K562 (cell line): ENCODE data around the gene CPT1B. TPM values are rescaled to one million over a fixed set of nuclear protein-coding genes. Genes with fewer than 3 reads are reported as not detected.

Source experiments
- ATAC-seq: fragments of 200-7000 bp; cut with Tn5 transposase; 3 replicates; pipeline ENCODE4 v1.9.1; 2020; ENCODE audit warnings: moderate library complexity
- BruUV-seq: library from RNA; stranded (reverse); fragments of 400-500 nt; replicated peaks from 2 replicates; lab custom pipeline; 2021; lab: Mats Ljungman, UMichigan
- CTCF ChIA-PET: fragments of 300-600 bp; formaldehyde crosslinking; extraction: SDS; loops from one replicate; lab custom pipeline; 2021; ENCODE audit warnings: low intra/inter-chr PET ratio; lab: Yijun Ruan, JAX
- POLR2A ChIA-PET: fragments of 300-600, 350-650 bp; sonication (Branson Sonifier 250); formaldehyde crosslinking; extraction: SDS; loops from one replicate; lab custom pipeline; 2021; ENCODE audit warnings: antibody characterized with exemption, inconsistent platforms; lab: Yijun Ruan, JAX
- DNase-seq, 4 experiments: peaks; one replicate each; pipeline versions ENCODE4 v3.0.0 to v3.0.0-alpha.2; 2011 to 2018; ENCODE audit warnings: low spot score in 3 of 4, mixed read lengths in 3 of 4; ENCODE audit errors: extremely low read depth in 1 of 4
- FAIRE-seq: peaks from 2 replicates; lab custom pipeline; 2011; peaks lifted over from hg19 to GRCh38; lab: Jason Lieb, UNC
- H2AFZ ChIP-seq: 2 replicates; pipeline ENCODE4 v1.6.0; 2011; ENCODE audit warnings: low read depth, low read length, control low read depth, inconsistent platforms
- H3K27ac ChIP-seq: fragments of 200-600 bp; 3 replicates; pipeline ENCODE4 v1.8.0; 2011; ENCODE audit warnings: low read depth, mild to moderate bottlenecking, control low read depth, inconsistent platforms, low read length, moderate library complexity, mixed read lengths; ENCODE audit errors: extremely low read depth
- H3K27me3 ChIP-seq, 2 experiments: fragments of 300-600 bp in 1 of 2; 2 replicates in 1 of 2; 3 replicates in 1 of 2; pipeline versions ENCODE4 v1.6.0 to v1.8.0; 2011; ENCODE audit warnings: inconsistent platforms in 2 of 2, low read length in 2 of 2, mild to moderate bottlenecking in 1 of 2, mixed read lengths in 1 of 2, moderate library complexity in 1 of 2; ENCODE audit not compliant: control insufficient read depth in 2 of 2, insufficient read depth in 2 of 2
- H3K36me3 ChIP-seq: fragments of 300-600 bp; 3 replicates; pipeline ENCODE4 v1.8.0; 2011; ENCODE audit warnings: mild to moderate bottlenecking, low read length, inconsistent platforms; ENCODE audit not compliant: control insufficient read depth, insufficient read depth
- H3K4me1 ChIP-seq, 2 experiments: fragments of 200-600 bp in 1 of 2; replicated peaks in 1 of 2; 2 replicates in 1 of 2; 3 replicates in 1 of 2; pipeline versions ENCODE4 v1.5.1 to v1.8.0; 2011; ENCODE audit warnings: inconsistent platforms in 2 of 2, low read length in 2 of 2, mild to moderate bottlenecking in 1 of 2, mixed read lengths in 1 of 2, moderate library complexity in 1 of 2; ENCODE audit not compliant: control insufficient read depth in 2 of 2, insufficient read depth in 2 of 2
- H3K4me2 ChIP-seq: 2 replicates; pipeline ENCODE4 v1.6.1; 2011; ENCODE audit warnings: low read length, control low read depth, inconsistent platforms, mixed read lengths; ENCODE audit not compliant: insufficient read depth
- H3K4me3 ChIP-seq: fragments of 200-600 bp; sonication (generic), shearing (Covaris generic); 2 replicates; pipeline ENCODE4 v1.5.1; 2016; ENCODE audit warnings: control low read depth, inconsistent platforms
- H3K79me2 ChIP-seq: fragments of 200-600 bp; 3 replicates; pipeline ENCODE4 v1.8.0; 2011; ENCODE audit warnings: low read length, inconsistent platforms; ENCODE audit not compliant: control insufficient read depth, insufficient read depth
- H3K9ac ChIP-seq, 2 experiments: 2 replicates each; pipeline versions ENCODE4 v1.6.0 to v1.6.1; 2011; ENCODE audit warnings: low read depth in 2 of 2, low read length in 2 of 2, control low read depth in 1 of 2, inconsistent platforms in 1 of 2, mild to moderate bottlenecking in 1 of 2, mixed read lengths in 1 of 2; ENCODE audit not compliant: insufficient read depth in 1 of 2
- H3K9me1 ChIP-seq: one replicate; pipeline ENCODE4 v1.6.0; 2011; ENCODE audit warnings: inconsistent platforms, mild to moderate bottlenecking, low read length, moderate library complexity; ENCODE audit not compliant: control insufficient read depth, insufficient read depth
- H3K9me3 ChIP-seq: replicated peaks from 2 replicates; pipeline ENCODE4 v1.5.1; 2011; ENCODE audit warnings: low read depth, low read length, inconsistent platforms; ENCODE audit not compliant: control insufficient read depth, insufficient read depth
- H4K20me1 ChIP-seq: replicated peaks from 2 replicates; pipeline ENCODE4 v1.6.1; 2011; ENCODE audit warnings: low read length, inconsistent platforms, mixed read lengths; ENCODE audit not compliant: control insufficient read depth, insufficient read depth
- CC2D1A ChIP-seq: fragments of 450-650 bp; IDR thresholded peaks from 2 replicates; pipeline ENCODE4 v1.6.1; 2017; ENCODE audit warnings: mild to moderate bottlenecking
- CHD1 ChIP-seq: fragments of 200-600 bp; sonication (generic); IDR thresholded peaks from one replicate; pipeline ENCODE4 v1.6.1; 2012; ENCODE audit warnings: mild to moderate bottlenecking, moderate library complexity, low read length, inconsistent platforms
- GATAD2B ChIP-seq: fragments of 450-650 bp; IDR thresholded peaks from 2 replicates; pipeline ENCODE4 v1.6.1; 2017; ENCODE audit warnings: mild to moderate bottlenecking, borderline replicate concordance
- MCM7 ChIP-seq, 2 experiments: fragments of 450-650 bp; IDR thresholded peaks; 2 replicates each; pipeline ENCODE4 v1.6.1; 2016 to 2018
- PHTF2 ChIP-seq: fragments of 250-450 bp; sonication (Bioruptor Pico); IDR thresholded peaks from 2 replicates; pipeline ENCODE4 v1.5.0; 2021; ENCODE audit warnings: mild to moderate bottlenecking
- SIRT6 ChIP-seq: IDR thresholded peaks from one replicate; pipeline ENCODE4 v1.6.1; 2012; ENCODE audit warnings: low read depth, mild to moderate bottlenecking, control low read depth, inconsistent platforms, low read length, moderate library complexity
- WGBS: fragments of 100-300 bp; shearing (Covaris generic); methylation state at CpG from one replicate; pipeline ENCODE4 v1.1.6; 2016; ENCODE audit warnings: low coverage, mixed read lengths; ENCODE audit not compliant: insufficient coverage; ENCODE audit errors: missing lambda C conversion rate; 5-methylcytosine and 5-hydroxymethylcytosine counted together
- in situ Hi-C: fragments of 300-500 bp; cut with MboI; formaldehyde crosslinking; loops from 4 replicates; pipeline ENCODE4 v1.15.0; 2018; ENCODE audit warnings: inconsistent platforms, mixed read lengths
- intact Hi-C: fragments of 100-400 bp; cut with micrococcal nuclease; formaldehyde crosslinking; loops from 2 replicates; pipeline ENCODE4 v1.14.2; 2022
- polyA plus RNA-seq, 8 experiments: library from polyadenylated mRNA; depleted of rRNA in 4 of 8; stranded (reverse) in 5 of 8; unstranded in 3 of 8; fragments of >200 nt; fragmentation: Nextera tagmentation in 2 of 8; fragmentation: Illumina TruSeq in 1 of 8; extraction: Ambion mirVana in 2 of 8; extraction: Trizol in 1 of 8; gene quantifications; 2 replicates each; pipeline versions ENCODE4 v1.2.1 to v1.2.3, GENCODE V29; 2011 to 2014; ENCODE audit warnings: inconsistent platforms in 1 of 8, missing spikeins in 1 of 8
- total RNA-seq, 7 experiments: library from RNA; depleted of rRNA in 6 of 7; stranded (reverse); fragments of >200 nt in 6 of 7; fragmentation: Illumina TruSeq in 2 of 7; extraction: Trizol in 2 of 7; gene quantifications; 2 replicates each; pipeline versions ENCODE4 v1.2.1 to v1.2.3, GENCODE V29; 2011 to 2021; ENCODE audit warnings: low replicate concordance in 1 of 7
- TF ChIP-seq, protein P1 (sequence below): sonication (generic); formaldehyde crosslinking; IDR thresholded peaks from 2 replicates; pipeline ENCODE4 v1.8.1; 2023; ENCODE audit warnings: missing genetic modification reagents, mild to moderate bottlenecking, borderline replicate concordance
- TF ChIP-seq, protein P2 (sequence below): fragments of 250-450 bp; sonication (Bioruptor Pico); IDR thresholded peaks from 2 replicates; pipeline ENCODE4 v1.8.0; 2021; ENCODE audit warnings: moderate library complexity, mild to moderate bottlenecking, inconsistent platforms
- TF ChIP-seq, protein P3 (sequence below), 3 experiments: fragments of 200-800 bp in 1 of 3; sonication (Bioruptor generic) in 1 of 3; sonication (generic) in 1 of 3; formaldehyde crosslinking in 1 of 3; IDR thresholded peaks; 2 replicates each; pipeline versions ENCODE4 v1.6.1 to v1.8.0; 2016 to 2022; ENCODE audit warnings: mild to moderate bottlenecking in 2 of 3, missing compliant biosample characterization in 2 of 3, missing genetic modification characterization in 2 of 3, missing genetic modification reagents in 1 of 3
- TF ChIP-seq, protein P4 (sequence below): sonication (generic); formaldehyde crosslinking; IDR thresholded peaks from 2 replicates; pipeline ENCODE4 v1.8.0; 2023; ENCODE audit warnings: mild to moderate bottlenecking, missing genetic modification reagents

The CPT1B gene
- total and polyA plus RNA-seq, 9 of the 15 experiments (the other 6 are each of a cell fraction or from before 2014, with no cell fraction given) = 0.35 to 6.1 (median 2.6) TPM

DNA sequence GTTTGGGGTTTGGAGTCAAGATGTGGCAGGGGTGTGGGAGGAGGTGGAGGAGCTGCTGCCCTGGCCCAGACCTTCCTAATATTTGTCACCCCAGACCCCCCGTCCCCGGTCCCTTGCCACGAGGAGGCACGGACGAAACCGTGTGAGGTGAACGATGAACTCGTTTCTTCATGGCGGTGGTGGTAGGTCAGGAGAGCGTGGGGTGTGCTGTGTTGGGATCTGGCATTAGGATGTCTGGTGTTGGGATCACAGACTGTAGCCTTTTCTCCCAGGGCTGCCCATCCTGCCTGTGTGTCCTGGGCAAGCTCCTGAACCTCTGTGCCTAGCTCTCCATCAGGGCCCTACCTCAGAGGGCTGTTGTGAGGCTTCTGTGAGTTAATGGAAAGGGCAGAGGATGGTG, 30.8 kb upstream of the CPT1B start:
- no peak for FAIRE-seq
- no peak overlapping the region for H3K27ac ChIP-seq
- ATAC-seq = no peak
- no peak overlapping the region for H3K9ac ChIP-seq
- DNase-seq = no peak
- H3K4me1 ChIP-seq = peaks cover 13 to 19% of the 10 kb centered on the region in 2 experiments; a peak in 4 of 5 replicates
- WGBS = 5% methylated on average over 10 of the region's 10 CpGs
- H4K20me1 ChIP-seq = no peaks in the 10 kb centered on the region
- no peak overlapping the region for H3K4me2 ChIP-seq
- POLR2A ChIA-PET = interaction anchor here (0.8 kb wide), 1 partner anchor 12 kb away, joined by 4 read pairs; no protein-coding TSS in a partner anchor
- H3K4me3 ChIP-seq = no peak overlapping the region
- no peaks in the 10 kb centered on the region for H3K9me1 ChIP-seq
- H3K36me3 ChIP-seq = no peaks in the 10 kb centered on the region
- in situ Hi-C loops (no loop called here), intact Hi-C loops (no loop called here)
- peaks cover 25 to 73% of the 10 kb centered on the region in 2 experiments for H3K27me3 ChIP-seq
- CTCF ChIA-PET = no interaction called here
- no peaks in the 10 kb centered on the region for H3K79me2 ChIP-seq
- no TSS peak for BruUV-seq
- H3K9me3 ChIP-seq = no peaks in the 10 kb centered on the region
- no peak overlapping the region for H2AFZ ChIP-seq
- TF ChIP-seq GATAD2B (no peak), CC2D1A (no peak), PHTF2 (no peak), CHD1 (no peak), SIRT6 (no peak), MCM7 (IDR thresholded peaks at IDR 0.05) (no peak)
- TF ChIP-seq, protein P1, sequence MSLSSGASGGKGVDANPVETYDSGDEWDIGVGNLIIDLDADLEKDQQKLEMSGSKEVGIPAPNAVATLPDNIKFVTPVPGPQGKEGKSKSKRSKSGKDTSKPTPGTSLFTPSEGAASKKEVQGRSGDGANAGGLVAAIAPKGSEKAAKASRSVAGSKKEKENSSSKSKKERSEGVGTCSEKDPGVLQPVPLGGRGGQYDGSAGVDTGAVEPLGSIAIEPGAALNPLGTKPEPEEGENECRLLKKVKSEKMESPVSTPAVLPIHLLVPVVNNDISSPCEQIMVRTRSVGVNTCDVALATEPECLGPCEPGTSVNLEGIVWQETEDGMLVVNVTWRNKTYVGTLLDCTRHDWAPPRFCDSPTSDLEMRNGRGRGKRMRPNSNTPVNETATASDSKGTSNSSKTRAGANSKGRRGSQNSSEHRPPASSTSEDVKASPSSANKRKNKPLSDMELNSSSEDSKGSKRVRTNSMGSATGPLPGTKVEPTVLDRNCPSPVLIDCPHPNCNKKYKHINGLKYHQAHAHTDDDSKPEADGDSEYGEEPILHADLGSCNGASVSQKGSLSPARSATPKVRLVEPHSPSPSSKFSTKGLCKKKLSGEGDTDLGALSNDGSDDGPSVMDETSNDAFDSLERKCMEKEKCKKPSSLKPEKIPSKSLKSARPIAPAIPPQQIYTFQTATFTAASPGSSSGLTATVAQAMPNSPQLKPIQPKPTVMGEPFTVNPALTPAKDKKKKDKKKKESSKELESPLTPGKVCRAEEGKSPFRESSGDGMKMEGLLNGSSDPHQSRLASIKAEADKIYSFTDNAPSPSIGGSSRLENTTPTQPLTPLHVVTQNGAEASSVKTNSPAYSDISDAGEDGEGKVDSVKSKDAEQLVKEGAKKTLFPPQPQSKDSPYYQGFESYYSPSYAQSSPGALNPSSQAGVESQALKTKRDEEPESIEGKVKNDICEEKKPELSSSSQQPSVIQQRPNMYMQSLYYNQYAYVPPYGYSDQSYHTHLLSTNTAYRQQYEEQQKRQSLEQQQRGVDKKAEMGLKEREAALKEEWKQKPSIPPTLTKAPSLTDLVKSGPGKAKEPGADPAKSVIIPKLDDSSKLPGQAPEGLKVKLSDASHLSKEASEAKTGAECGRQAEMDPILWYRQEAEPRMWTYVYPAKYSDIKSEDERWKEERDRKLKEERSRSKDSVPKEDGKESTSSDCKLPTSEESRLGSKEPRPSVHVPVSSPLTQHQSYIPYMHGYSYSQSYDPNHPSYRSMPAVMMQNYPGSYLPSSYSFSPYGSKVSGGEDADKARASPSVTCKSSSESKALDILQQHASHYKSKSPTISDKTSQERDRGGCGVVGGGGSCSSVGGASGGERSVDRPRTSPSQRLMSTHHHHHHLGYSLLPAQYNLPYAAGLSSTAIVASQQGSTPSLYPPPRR (CRISPR knock-in tag) = no peak
- TF ChIP-seq, protein P2, sequence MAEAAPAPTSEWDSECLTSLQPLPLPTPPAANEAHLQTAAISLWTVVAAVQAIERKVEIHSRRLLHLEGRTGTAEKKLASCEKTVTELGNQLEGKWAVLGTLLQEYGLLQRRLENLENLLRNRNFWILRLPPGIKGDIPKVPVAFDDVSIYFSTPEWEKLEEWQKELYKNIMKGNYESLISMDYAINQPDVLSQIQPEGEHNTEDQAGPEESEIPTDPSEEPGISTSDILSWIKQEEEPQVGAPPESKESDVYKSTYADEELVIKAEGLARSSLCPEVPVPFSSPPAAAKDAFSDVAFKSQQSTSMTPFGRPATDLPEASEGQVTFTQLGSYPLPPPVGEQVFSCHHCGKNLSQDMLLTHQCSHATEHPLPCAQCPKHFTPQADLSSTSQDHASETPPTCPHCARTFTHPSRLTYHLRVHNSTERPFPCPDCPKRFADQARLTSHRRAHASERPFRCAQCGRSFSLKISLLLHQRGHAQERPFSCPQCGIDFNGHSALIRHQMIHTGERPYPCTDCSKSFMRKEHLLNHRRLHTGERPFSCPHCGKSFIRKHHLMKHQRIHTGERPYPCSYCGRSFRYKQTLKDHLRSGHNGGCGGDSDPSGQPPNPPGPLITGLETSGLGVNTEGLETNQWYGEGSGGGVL (CRISPR knock-in tag) = no peak
- TF ChIP-seq, protein P3, sequence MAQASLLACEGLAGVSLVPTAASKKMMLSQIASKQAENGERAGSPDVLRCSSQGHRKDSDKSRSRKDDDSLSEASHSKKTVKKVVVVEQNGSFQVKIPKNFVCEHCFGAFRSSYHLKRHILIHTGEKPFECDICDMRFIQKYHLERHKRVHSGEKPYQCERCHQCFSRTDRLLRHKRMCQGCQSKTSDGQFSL (CRISPR knock-in tag; IDR thresholded peaks at IDR 0.05) = no peak
- TF ChIP-seq, protein P3 (tag; IDR thresholded peaks at IDR 0.05) = no peak
- TF ChIP-seq, protein P4, sequence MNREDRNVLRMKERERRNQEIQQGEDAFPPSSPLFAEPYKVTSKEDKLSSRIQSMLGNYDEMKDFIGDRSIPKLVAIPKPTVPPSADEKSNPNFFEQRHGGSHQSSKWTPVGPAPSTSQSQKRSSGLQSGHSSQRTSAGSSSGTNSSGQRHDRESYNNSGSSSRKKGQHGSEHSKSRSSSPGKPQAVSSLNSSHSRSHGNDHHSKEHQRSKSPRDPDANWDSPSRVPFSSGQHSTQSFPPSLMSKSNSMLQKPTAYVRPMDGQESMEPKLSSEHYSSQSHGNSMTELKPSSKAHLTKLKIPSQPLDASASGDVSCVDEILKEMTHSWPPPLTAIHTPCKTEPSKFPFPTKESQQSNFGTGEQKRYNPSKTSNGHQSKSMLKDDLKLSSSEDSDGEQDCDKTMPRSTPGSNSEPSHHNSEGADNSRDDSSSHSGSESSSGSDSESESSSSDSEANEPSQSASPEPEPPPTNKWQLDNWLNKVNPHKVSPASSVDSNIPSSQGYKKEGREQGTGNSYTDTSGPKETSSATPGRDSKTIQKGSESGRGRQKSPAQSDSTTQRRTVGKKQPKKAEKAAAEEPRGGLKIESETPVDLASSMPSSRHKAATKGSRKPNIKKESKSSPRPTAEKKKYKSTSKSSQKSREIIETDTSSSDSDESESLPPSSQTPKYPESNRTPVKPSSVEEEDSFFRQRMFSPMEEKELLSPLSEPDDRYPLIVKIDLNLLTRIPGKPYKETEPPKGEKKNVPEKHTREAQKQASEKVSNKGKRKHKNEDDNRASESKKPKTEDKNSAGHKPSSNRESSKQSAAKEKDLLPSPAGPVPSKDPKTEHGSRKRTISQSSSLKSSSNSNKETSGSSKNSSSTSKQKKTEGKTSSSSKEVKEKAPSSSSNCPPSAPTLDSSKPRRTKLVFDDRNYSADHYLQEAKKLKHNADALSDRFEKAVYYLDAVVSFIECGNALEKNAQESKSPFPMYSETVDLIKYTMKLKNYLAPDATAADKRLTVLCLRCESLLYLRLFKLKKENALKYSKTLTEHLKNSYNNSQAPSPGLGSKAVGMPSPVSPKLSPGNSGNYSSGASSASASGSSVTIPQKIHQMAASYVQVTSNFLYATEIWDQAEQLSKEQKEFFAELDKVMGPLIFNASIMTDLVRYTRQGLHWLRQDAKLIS = no peak
